A549 (cell line): ENCODE data around the gene BCAT1.

Experiments
- CTCF ChIP-seq: fragments of >200 bp; sonication (Bioruptor Twin); formaldehyde crosslinking; IDR thresholded peaks from 3 replicates; pipeline ENCODE4 v1.5.1; 2016
- EP300 ChIP-seq, 2 experiments: fragments of >200 bp; sonication (Bioruptor Twin); formaldehyde crosslinking; IDR thresholded peaks; 2 replicates in 1 of 2; 3 replicates in 1 of 2; pipeline ENCODE4 v1.6.1; 2016 to 2017
- HOXA7 ChIP-seq: fragments of 250-450 bp; sonication (Bioruptor Pico); IDR thresholded peaks from 2 replicates; pipeline ENCODE4 v1.5.0; 2020; ENCODE audit warnings: mild to moderate bottlenecking, moderate library complexity
- JUN ChIP-seq, 2 experiments: fragments of >200 bp; sonication (Bioruptor Twin); formaldehyde crosslinking; IDR thresholded peaks; 2 replicates in 1 of 2; 3 replicates in 1 of 2; pipeline ENCODE4 v1.6.1; 2016 to 2017
- JUNB ChIP-seq: fragments of >200 bp; sonication (Bioruptor Twin); formaldehyde crosslinking; IDR thresholded peaks from 2 replicates; pipeline ENCODE4 v1.6.1; 2016
- MAX ChIP-seq: IDR thresholded peaks from 2 replicates; pipeline ENCODE4 v1.6.1; 2012
- POLR2A ChIP-seq: IDR thresholded peaks from 2 replicates; pipeline ENCODE4 v1.6.1; 2012; ENCODE audit warnings: mild to moderate bottlenecking, low read length
- RAD21 ChIP-seq, 2 experiments: fragments of >200 bp in 1 of 2; sonication (Bioruptor Twin) in 1 of 2; formaldehyde crosslinking in 1 of 2; IDR thresholded peaks in 1 of 2; conservative IDR thresholded peaks in 1 of 2; 2 replicates in 1 of 2; 3 replicates in 1 of 2; pipeline ENCODE4 v1.6.1; 2012 to 2018; ENCODE audit warnings: inconsistent platforms in 1 of 2
- RNF2 ChIP-seq: fragments of 200-600 bp; sonication (generic); IDR thresholded peaks from 2 replicates; pipeline ENCODE4 v1.6.1; 2016; ENCODE audit warnings: low read depth, mild to moderate bottlenecking, antibody characterized with exemption, moderate library complexity, borderline replicate concordance
- TP53 ChIP-seq: fragments of 250-450 bp; sonication (Bioruptor Pico); IDR thresholded peaks from 2 replicates; pipeline ENCODE4 v1.5.0; 2021; ENCODE audit warnings: mild to moderate bottlenecking, moderate library complexity
- ZFP36 ChIP-seq: fragments of 450-650 bp; IDR thresholded peaks from 2 replicates; pipeline ENCODE4 v1.6.1; 2014; ENCODE audit warnings: borderline replicate concordance; ENCODE audit not compliant: partially characterized antibody
- TF ChIP-seq, protein P1 (sequence below): fragments of 450-650 bp; IDR thresholded peaks from 2 replicates; pipeline ENCODE4 v1.6.1; 2014; ENCODE audit warnings: antibody characterized with exemption

GRCh38 chr12:24894879-24895278 is 54.0 kb downstream of the BCAT1 start:
- TF ChIP-seq ZFP36, result no peak
- no peak for TF ChIP-seq JUNB
- TF ChIP-seq CTCF, result no peak
- no peak for TF ChIP-seq EP300 (IDR thresholded peaks at IDR 0.05)
- TF ChIP-seq, protein P1, sequence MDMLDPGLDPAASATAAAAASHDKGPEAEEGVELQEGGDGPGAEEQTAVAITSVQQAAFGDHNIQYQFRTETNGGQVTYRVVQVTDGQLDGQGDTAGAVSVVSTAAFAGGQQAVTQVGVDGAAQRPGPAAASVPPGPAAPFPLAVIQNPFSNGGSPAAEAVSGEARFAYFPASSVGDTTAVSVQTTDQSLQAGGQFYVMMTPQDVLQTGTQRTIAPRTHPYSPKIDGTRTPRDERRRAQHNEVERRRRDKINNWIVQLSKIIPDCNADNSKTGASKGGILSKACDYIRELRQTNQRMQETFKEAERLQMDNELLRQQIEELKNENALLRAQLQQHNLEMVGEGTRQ, result no peak
- TF ChIP-seq POLR2A, result no peak
- TF ChIP-seq RNF2, result no peak
- TF ChIP-seq TP53 (CRISPR knock-in tag), result no peak
- no peak for TF ChIP-seq JUN (IDR thresholded peaks at IDR 0.05)
- no peak for TF ChIP-seq HOXA7 (CRISPR knock-in tag)
- TF ChIP-seq MAX, result no peak
- TF ChIP-seq RAD21 (conservative IDR thresholded peaks at IDR 0.05 in 1 of 2, IDR thresholded peaks at IDR 0.05 in 1 of 2), result no peak
